HG03139 (cell line): Measurements from ENCODE around the gene GJA3.
"Not testable (repeated sequence)": the region's sequence is repeated elsewhere in the genome, so short reads cannot be mapped to it uniquely, and the experiment has no call there.

Source experiments
- ATAC-seq: cut with Tn5 transposase; IDR thresholded peaks from one replicate; pipeline ENCODE4 v1.9.1; 2021; ENCODE audit not compliant: unreplicated experiment

The GJA3 gene

DNA sequence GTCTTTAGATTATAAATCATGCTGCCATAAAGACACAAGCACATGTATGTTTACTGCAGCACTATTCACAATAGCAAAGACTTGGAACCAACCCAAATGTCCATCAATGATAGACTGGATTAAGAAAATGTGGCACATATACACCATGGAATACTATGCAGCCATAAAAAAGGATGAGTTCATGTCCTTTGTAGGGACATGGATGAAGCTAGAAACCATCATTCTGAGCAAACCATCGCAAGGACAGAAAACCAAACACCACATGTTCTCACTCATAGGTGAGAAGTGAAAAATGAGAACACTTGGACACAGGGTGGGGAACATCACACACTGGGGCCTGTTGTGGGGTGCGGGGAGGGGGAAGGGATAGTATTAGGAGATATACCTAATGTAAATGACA, 7.6 kb downstream of the GJA3 start:
- ATAC-seq, result not testable (repeated sequence)

DNA sequence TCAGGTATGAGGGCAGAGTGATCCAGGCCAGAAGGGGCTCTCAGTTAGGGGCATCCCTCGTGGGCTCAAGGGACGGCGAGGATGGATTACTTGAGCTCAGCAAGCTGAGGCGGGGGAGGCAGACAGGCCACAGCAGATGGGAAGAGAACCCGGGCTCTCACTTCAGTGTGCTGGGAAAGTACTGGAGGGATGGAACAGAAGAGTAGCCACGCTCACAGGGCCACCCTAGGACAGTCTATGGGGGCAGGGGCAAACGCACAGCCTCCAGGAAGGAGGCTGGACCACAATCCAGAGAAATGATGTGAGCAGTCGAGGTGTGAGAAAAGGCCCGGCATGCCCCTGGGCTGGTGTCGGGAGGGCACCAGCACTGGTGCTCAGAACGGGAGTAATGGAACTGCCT, 9.2 kb downstream of the GJA3 start:
- ATAC-seq, result no peak

DNA sequence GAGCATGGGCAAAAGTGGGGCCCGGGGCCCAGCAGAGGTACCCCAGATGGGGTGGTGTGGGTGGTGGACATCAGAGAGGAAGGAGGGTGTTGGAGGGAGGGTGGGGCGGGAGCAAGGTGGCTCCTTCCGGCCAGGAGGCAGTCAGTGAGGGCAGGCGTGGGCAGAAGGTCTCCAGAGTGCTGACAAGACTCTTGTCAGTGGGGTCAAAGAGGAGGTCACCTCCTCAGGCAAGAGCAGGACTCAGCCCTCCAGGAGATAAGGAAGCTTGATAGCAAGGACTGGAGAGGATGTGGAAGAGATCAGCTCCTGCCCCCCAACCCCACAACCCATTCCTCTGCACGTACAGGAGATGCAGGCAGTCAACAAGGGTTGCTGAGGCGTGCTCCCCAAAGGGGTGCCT, 9.8 kb downstream of the GJA3 start:
- ATAC-seq, result no peak

DNA sequence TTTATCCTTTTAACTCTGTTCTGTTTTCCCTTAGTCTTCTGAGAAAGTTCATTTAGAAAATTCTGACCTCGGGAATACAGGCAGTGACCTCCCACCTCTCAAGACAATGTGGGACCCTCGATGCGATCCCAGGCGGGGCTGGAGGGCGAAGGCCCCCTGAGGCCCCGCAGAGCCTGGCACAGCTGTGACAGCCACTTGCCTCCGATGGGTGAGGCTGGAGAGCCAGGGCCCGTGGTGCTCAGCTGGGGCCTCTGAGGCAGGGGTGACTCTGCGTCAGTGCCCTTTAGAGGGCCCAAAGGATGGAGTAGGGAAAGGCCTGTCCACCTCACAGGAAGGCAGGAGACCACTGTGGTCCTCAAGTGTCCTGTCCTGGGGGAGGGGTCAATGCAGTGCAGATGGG, 10.3 kb downstream of the GJA3 start:
- ATAC-seq, result no peak

DNA sequence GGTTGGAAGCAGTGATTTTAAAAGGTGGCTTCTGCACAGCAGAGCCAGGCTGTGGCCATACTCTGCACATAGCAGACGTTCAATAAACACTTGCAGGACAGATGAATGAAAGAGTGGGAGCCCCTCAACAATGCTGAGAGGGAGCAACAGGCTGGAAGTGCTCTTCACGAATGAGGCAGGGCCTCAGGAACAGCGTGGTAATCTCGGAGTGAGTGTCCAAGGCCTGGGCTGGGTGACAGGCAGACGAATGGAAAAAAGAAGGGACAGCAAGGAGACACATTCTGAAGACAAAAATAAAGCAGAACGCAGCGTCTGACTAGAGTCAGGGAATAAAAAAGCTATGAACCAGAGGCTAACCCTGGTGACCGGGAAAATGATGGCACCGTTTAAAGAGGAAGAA, 11.1 kb downstream of the GJA3 start:
- no peak for ATAC-seq

DNA sequence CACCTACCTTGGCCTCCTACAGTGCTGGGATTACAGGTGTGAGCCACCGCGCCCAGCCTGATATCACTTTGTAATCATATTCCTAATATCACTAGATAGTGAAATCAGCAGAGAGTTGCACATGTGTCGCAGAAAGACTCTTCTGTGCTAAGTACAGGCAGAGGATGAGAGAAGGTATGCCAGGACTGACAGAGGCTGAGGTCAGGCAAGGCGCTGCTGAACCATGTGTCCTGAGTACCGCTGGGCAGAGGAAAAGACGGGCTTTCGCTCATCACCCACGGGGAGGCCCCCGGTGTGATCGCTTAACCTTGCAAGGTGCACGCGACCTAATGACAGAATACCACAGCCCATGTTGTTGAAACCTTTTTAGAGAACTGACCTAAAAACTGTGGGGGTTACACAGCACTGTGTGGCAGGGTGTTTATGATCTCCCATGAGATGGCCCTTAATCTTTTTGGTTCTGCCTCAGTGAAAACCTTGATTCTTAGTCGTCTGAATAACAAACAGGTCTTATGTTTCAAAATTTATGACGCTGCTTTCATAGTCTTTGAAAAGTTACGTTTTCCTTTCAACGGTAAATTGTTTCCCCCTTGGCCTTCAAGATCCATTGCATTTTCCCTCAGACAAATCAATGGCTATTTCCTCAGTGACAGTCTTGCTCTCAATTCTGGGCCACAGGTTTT, 12.2 kb downstream of the GJA3 start:
- no peak for ATAC-seq

DNA sequence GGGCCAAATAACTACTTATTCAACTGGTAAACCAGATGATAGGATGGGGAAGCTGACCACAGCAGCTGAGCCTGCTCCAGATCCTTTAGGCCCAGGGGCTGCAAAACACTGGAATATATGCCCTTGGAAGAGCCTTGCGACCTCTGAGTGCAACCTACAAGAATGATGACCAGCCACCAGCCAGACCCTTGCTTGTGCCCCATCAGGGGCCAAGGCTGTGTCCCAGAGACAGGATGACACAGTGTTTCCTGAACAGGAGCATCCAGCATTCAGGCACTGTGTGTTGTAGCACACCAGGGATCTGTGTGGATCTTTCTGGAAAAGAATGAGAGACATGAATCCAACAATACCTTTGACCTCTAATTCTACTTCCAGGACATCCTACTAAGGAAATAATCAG, 14.5 kb downstream of the GJA3 start:
- no peak for ATAC-seq

DNA sequence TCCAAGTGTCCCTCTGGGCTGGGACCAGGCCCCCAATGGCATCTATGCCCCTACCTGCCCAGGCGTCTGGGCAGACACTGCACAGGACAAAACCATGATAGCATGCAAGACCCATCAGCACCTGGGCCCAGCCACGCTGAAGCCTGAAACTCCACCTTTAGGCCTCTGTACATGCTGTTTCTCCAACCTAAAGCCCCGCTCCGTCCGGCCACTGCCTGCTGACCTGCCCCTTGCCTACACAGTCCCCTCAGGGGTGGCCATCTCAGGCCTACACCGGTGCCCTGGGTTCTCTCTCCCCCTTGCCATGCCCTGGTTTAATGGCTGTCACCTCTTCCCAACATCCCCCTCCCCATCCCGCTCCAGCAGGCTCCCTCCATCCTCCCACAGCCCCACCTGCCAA, 15.3 kb downstream of the GJA3 start:
- no peak for ATAC-seq

DNA sequence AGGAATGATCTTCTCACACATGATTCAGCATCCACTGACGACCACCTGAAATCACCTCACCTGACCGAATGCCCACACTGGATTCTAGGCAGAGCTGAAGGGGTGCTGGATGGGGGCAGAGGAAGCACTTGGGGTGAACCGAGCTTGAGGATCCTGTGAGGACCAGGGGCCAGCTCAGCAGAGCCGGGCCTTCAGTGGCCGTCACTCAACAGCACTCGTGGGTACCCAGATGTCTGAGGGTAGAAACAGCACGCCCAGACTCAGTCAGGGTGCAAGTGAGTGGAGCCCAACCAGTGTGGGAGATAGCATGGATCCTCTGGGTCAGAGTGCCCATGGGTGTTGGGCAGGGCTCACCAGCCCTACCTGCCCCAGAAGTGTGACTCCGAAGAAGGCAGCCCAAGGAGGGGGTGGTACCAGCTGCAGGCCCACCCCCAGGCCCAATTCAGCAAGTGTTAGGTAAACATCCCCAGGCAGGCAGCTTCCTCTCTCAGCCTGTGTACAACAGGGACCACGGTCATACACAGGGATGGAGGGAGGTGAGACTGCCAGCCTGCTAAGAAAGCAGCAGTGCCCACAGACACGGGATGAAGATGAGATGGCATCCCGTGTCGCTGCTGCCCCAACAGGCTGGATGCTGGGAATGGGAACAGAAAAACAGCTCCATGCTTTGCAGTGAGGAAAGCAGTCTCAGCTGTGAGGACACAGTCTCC, 16.6 kb downstream of the GJA3 start:
- ATAC-seq, result no peak

DNA sequence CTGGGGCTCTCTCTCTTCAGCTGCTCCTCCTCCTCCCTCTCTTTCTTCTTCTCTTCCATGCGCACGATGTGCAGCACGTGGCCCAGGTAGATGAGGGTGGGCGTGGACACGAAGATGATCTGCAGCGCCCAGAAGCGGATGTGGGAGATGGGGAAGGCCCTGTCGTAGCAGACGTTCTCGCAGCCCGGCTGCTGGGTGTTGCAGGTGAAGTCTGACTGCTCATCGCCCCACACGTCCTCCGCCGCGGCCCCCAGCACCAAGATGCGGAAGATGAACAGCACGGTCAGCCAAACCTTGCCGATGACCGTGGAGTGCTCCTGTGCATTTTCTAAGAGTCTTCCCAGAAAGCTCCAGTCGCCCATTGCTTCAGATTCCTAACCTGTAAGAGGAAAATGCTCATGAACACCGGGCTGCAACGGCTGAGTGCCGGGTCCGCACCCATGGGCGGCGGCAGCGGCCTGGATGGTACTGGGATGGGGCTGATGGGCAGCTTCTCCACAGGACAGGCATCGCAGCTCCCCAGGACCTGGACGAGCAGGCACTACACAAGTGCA, 17.8 kb downstream of the GJA3 start:
- ATAC-seq, result no peak

DNA sequence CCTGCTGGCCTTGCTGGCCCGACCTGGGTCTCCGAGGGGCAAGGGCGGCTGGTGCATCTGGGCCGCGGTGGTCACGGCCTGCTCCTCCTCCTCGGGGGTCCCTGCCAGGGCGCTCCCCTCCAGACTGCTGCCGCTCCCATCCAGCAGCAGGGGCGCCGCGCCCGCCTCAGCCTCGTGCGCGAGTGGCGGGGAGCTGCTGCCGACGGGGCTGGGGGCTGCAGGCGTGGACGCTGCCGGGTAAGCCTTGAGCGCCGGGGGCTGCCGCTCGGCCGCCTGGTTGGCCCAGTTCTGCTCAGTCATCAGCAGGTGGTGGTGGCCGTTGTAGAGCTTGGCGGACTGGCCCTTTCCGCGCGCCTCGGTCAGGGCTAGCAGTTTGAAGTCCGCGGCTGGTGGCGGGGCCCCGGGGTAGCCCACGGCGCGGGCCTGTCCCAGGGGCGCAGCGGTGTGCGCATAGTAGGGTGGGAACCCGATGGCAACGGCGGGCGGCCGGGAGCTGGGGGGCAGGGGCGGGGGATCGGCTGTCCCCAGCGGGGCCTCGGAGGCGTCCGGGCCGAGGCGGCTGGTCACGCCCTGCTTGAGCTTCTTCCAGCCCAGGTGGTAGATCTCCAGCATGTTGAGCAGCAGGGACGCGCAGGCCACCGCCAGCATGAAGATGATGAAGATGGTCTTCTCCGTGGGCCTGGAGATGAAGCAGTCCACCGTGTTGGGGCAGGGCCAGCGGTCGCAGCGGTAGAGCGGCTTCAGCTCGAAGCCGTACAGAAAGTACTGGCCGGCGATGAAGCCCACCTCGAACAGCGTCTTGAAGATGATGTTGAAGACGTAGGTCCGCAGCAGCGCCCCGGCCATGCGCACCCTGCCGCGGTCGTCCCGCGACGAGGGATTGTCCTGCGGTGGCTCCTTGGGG, 18.6 kb downstream of the GJA3 start:
- no peak for ATAC-seq

DNA sequence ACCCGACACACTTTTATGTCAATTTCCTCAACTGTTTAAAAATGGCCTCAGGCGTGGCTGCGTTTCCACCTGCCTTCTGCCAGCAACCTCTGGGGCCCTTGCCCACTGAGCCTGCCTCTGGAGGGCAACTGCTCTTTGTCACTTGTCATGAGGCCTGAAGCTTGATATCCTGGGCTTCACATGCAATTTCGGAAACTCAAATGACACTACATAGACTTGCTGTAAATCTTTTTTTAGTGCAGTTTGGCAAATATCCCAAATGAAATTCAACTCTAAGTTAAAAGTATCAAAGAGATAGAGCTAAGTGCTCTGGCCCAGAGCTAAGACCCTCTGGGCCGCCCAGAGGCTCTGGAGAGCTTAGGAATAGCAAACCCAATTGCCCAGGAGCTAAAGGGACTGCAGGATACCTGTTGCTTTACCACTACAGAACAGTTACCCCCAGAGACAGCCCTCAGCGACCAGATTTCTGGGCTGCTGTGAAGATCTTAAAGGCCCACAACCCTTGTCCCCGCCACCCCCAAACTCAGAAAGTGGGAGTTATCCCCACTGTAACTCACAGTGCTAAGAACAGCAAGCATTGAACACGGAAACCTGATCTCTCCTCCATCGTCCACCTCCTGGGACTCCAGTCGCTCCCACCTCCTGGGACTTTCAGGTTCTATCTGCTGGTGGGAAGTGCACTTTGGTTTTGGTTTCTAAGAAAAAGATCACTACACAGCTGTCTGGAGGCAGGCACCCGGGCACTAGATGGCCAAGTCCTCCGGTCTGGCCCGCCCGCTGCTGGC, 19.4 kb downstream of the GJA3 start:
- no peak for ATAC-seq

DNA sequence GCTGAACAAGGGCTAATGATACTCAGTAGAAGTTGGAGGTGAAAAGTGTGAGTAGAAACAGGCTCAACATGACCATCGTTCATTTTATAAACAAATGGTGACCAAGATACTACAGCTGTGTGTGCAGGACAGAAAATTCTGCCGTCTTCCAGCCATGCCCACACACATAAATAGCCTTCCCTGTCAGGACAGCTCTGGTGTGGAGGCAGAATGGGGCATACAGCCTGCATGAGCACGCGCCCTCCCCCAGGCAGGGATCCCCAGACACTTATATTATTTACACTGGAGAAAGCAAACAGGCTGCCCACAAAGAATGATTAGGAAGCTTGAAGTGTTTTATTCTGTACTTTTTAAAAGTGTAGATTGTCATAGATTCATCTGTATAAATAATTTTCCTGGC, 20.4 kb downstream of the GJA3 start:
- no peak for ATAC-seq

DNA sequence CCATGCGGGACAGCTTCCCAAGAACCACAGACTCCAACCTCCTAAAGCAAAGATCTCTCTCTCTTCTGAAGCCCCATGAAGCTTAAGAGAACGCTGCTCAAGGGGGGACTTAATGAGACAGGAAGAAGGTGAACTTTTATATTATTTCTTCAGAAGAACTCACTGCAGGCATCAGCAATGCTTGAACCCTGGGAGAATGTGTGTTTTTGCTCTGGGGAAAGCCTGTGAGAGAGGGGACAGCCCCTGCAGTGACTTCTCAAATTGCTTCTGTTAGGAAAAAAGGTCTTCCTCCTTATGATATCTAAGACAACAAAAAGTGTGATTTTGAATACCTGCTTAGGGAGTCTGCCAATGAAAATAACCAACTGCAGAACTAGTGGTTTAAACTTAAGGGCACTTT, 23.0 kb downstream of the GJA3 start:
- no peak for ATAC-seq

DNA sequence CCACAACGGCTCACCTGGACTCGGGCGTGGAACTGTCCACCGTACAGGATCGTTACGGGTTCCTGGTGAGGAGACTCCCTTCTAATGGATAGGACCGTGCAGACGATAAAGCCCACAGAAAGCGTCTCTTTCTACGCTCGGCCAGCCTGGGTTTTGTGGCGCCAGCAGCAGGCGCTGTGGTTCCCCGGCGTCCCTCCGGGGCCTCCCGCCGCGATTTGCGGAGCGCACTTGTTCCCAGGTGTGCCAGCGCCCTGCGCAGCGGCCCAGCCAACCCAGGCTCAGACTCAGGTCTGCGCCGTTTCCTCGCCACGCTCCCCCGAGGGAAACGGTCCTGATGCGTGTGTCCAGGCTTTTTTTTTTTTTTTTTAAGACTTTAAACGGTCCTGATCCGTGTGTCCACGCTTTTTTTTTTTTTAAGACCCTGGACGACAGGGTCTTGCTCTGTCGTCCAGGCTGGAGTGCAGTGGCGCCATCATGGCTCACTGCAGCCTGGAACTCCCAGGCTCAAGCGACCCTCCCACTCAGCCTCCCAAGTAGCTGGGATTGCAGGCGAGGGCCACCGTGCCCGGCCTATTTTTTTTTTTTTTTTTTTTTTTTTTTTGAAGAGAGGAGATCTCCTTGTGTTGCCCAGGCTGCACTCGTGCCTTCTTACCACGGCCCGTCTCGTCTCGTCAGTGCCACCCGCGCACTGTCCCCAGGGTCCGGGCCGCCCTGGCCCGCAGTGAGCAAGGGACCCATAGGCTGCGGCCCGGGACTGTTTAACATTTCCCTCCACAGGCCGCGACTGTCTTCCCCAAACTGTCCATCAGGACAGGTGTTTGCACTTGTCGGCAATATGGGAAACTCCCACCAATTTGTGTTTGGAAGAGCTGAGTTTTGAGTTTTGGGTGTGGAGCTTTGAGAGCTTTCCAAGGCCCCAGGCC, 23.8 kb downstream of the GJA3 start:
- ATAC-seq, result no peak

DNA sequence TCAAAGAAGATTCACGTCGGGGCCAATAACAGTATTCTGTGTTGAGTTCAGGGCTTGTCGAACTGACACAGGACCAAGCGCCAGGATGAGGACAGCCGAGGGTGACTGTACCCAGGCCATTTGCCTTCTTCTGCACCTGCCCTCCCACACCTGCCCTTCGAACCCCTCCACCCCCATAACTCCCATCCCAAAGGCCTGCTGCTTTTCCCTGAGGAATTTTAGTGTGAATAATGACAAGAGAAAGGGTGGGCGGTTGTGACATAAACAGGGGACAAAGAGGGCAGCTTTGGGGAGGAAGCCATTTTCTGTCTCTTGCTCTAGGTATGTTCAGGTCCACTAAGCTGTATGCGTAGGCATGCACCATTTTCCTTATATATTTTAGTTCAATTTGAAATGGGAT, 26.1 kb downstream of the GJA3 start:
- no peak for ATAC-seq

DNA sequence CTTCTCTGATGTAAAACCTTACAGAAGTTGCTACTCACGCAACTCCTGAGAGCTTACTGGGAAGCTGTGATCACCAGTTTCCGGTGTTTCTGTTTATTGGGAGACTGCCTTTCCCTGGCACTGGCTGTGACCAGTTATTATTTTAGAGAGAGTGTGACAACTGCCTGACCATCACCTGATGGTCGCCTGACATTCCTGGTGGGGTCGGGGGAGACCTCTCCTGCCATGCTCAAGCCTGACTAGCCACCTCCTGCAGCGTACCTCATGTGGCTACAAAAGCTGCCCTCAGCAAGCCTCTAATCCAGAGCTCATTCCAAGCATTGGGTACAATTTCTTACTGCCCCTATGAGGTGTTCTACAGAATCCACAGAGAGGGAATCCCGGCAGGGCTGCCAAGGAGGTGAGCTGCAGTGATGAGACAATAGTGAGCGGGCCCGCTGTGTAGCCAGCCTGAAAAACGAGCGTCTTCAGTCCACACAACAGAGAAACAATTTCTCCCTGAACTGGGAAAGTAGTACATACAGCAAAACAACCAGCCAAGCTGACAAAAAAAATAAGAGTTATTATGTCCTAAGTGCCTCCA, 28.7 kb downstream of the GJA3 start:
- ATAC-seq, result no peak

DNA sequence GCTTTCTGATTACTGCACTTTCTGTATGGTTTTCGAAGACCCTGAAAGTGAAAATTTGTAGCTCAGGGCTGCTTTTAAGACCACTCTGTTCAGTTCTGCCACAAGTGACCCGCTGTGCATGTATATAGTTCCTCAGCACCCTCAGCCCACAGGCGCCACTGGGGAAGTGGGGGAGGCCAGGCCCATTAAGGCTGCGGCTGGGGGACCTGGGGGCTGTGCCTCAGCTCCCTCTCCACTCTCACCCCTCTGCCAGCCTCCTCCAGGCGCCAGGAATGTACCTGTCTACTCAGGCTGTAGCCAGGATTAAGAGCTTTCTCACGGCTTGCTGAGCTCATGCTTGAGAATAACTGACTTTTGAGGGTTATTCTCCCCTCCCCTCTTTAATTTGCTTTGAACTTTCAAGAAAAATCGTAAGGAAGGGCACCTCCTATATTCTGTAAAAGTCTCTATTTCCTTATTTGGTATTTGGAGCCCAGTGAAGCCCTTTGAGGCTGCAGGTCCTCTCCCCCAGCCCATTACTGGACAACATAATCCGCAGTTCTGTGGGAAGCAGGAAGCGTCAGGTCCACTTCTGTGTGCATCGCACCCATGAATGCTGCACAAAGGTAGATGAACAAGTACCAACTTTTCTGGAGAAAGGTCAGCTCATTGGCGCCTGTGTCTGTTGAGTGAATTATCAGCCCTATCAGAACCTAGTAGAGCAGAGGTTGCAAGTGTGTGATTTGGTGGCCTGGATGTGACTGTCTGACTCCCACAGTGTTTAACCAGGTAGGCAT, 29.6 kb downstream of the GJA3 start:
- ATAC-seq, result no peak

DNA sequence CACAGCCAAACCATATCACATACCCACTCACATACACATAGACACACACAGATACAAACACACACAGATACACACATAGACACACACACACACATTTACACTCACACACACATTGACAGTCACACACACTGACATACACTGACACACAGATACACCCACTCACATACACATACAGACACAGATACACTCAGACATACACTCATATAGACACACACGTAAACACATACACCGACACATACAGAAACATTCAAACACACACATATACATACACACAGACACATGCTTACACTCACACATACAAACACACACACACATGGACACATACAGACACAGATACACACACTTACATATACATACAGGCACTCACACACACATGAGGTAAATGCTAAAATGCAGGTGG, 30.2 kb downstream of the GJA3 start:
- no peak for ATAC-seq
